Fibroblast of lung (primary cell): ENCODE results near the gene IL16. TPM values are rescaled to one million over a fixed set of nuclear protein-coding genes. Genes with fewer than 3 reads are reported as not detected.

ENCODE experiments used
- DNase-seq, 2 donors: peaks; one replicate each; pipeline versions ENCODE4 v3.0.0 to v3.0.0-alpha.2; 2010; ENCODE audit warnings: low read depth in 2 of 2
- H2AFZ ChIP-seq: 2 replicates; pipeline ENCODE4 v1.5.1; 2012; ENCODE audit warnings: low read length, control low read depth, inconsistent platforms
- H3K27ac ChIP-seq: 2 replicates; pipeline ENCODE4 v1.5.1; 2011; ENCODE audit warnings: low read length, control low read depth; ENCODE audit not compliant: insufficient read depth
- H3K27me3 ChIP-seq: 2 replicates; pipeline ENCODE4 v1.5.1; 2011; ENCODE audit warnings: mild to moderate bottlenecking, low read length; ENCODE audit not compliant: control insufficient read depth, insufficient read depth
- H3K36me3 ChIP-seq: 2 replicates; pipeline ENCODE4 v1.5.1; 2011; ENCODE audit warnings: low read length; ENCODE audit not compliant: control insufficient read depth, insufficient read depth
- H3K4me1 ChIP-seq: 2 replicates; pipeline ENCODE4 v1.5.1; 2011; ENCODE audit warnings: low read length; ENCODE audit not compliant: control insufficient read depth, insufficient read depth; ENCODE audit errors: extremely low read depth
- H3K4me2 ChIP-seq: 2 replicates; pipeline ENCODE4 v1.5.1; 2011; ENCODE audit warnings: low read length, control low read depth; ENCODE audit not compliant: insufficient read depth; ENCODE audit errors: extremely low read depth
- H3K4me3 ChIP-seq, 4 experiments: fragments of 200-600 bp in 1 of 4; sonication (generic) in 1 of 4; replicated peaks in 1 of 4; 2 replicates each; pipeline ENCODE4 v1.5.1; 2011 to 2016; ENCODE audit warnings: low read length in 4 of 4, low read depth in 3 of 4, mild to moderate bottlenecking in 3 of 4, control low read depth in 2 of 4, inconsistent platforms in 1 of 4, mixed read lengths in 1 of 4; ENCODE audit not compliant: insufficient read depth in 1 of 4; ENCODE audit errors: control extremely low read depth in 1 of 4
- H3K79me2 ChIP-seq: 2 replicates; pipeline ENCODE4 v1.5.1; 2012; ENCODE audit warnings: mild to moderate bottlenecking, low read length, inconsistent platforms; ENCODE audit not compliant: control insufficient read depth, insufficient read depth
- H3K9ac ChIP-seq: 2 replicates; pipeline ENCODE4 v1.5.1; 2011; ENCODE audit warnings: mild to moderate bottlenecking, low read length, control low read depth; ENCODE audit not compliant: insufficient read depth
- H3K9me3 ChIP-seq: 2 replicates; pipeline ENCODE4 v1.5.1; 2012; ENCODE audit warnings: low read depth, low read length; ENCODE audit not compliant: control insufficient read depth, insufficient read depth
- H4K20me1 ChIP-seq: 2 replicates; pipeline ENCODE4 v1.5.1; 2011; ENCODE audit warnings: low read length; ENCODE audit not compliant: control insufficient read depth, insufficient read depth; ENCODE audit errors: extremely low read depth
- CTCF ChIP-seq, 2 donors: IDR thresholded peaks in 1 of 2; conservative IDR thresholded peaks in 1 of 2; 1 replicate in 1 of 2; 2 replicates in 1 of 2; pipeline ENCODE4 v1.5.1; 2011 to 2012; ENCODE audit warnings: low read length in 2 of 2, control low read depth in 1 of 2, inconsistent platforms in 1 of 2, low read depth in 1 of 2, mild to moderate bottlenecking in 1 of 2
- EZH2 ChIP-seq: IDR thresholded peaks from 2 replicates; pipeline ENCODE4 v1.5.1; 2012; ENCODE audit warnings: low read length, control low read depth, mild to moderate bottlenecking; ENCODE audit errors: missing control alignments
- polyA plus RNA-seq, 2 donors: library from polyadenylated mRNA; depleted of rRNA in 1 of 2; stranded (reverse) in 1 of 2; unstranded in 1 of 2; fragments of >200 nt; gene quantifications; 2 replicates each; pipeline ENCODE4 v1.2.1, GENCODE V29; 2011 to 2012; ENCODE audit warnings: missing spikeins in 1 of 2
- total RNA-seq: library from RNA; depleted of rRNA; stranded (reverse); fragments of >200 nt; gene quantifications from 2 replicates; pipeline ENCODE4 v1.2.1, GENCODE V29; 2014

The IL16 gene
- total and polyA plus RNA-seq, 2 donors (not counting 1 experiment from before 2014, with no cell fraction given): 0.96 to 5.0 TPM

DNA sequence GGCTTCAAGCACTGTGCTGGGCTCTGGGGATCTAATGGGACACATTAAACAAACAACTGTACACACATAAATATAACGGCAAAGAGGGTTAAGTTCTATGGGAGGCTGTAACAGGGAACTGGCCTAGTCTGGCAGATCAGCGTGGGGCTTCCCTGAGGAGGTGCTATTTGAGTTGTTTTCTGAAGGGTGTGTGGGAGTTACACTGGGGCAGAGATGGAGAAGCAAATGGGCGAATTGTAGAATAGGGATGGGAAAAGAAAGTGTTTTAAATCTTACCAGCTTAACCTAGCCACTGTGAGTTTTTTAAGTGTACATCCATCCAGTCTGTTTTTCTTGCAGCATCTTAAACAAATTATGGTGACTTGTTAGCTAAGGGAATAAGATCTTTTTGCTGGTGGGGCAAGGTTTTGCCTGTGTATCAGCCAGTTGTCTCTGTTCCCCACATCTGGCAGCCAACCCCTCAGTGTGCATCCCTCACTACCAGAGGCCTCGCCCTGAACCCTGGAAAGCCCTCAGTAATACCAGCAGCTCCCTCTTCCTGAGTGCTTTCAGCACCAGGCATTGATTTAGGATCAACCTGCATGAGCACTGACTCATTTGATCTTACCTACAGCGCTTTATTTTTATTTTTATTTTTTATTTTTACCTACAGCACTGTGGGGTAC is 10.9 kb upstream of the IL16 start:
- DNase-seq: no peak
- Histone ChIP-seq H2AFZ (no peak overlapping the region), H3K9ac (no peak overlapping the region), H3K27me3 (no peaks in the 10 kb centered on the region), H3K36me3 (no peaks in the 10 kb centered on the region), H4K20me1 (no peaks in the 10 kb centered on the region), H3K79me2 (no peaks in the 10 kb centered on the region), H3K4me1 (peaks cover 32% of the 10 kb centered on the region), H3K4me3 (no peak overlapping the region), H3K9me3 (no peaks in the 10 kb centered on the region), H3K4me2 (no peak overlapping the region), H3K27ac (no peak overlapping the region)
- no peak for TF ChIP-seq CTCF (conservative IDR thresholded peaks at IDR 0.05 in 1 of 2, IDR thresholded peaks at IDR 0.05 in 1 of 2; ENCODE audit: low read depth in 1 of 2, low read length in 2 of 2)
- TF ChIP-seq EZH2: no peak

DNA sequence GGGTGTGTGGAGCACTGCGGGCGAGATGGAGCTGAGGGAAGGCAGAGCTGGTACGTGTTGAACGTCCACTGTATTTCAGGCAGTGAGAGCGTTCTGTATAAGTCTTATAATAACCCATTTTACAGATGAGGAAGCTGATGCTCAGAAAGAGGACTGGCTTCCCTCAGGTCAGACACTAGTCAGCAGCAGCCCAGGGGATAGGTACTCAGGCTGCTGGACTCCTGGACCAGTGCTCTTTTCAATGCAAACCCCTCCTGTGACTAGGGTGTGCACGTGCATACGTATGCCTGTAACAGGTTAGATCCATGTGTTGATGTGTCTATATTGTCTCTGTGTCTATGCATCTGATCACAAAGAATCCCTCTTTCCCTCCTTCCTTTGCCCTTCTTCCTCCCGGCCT is 8.3 kb upstream of the IL16 start:
- DNase-seq: no peak
- H3K9me3 ChIP-seq: no peaks in the 10 kb centered on the region
- TF ChIP-seq EZH2 (no peak), CTCF (conservative IDR thresholded peaks at IDR 0.05 in 1 of 2, IDR thresholded peaks at IDR 0.05 in 1 of 2; ENCODE audit: low read depth in 1 of 2, low read length in 2 of 2) (no peak)
- H3K79me2 ChIP-seq: no peaks in the 10 kb centered on the region
- H3K9ac ChIP-seq: no peak overlapping the region
- H4K20me1 ChIP-seq: no peaks in the 10 kb centered on the region
- H3K4me2 ChIP-seq: no peak overlapping the region
- no peak overlapping the region for H2AFZ ChIP-seq
- H3K36me3 ChIP-seq: no peaks in the 10 kb centered on the region
- H3K4me1 ChIP-seq: peaks cover 27% of the 10 kb centered on the region
- H3K4me3 ChIP-seq: no peak overlapping the region
- no peaks in the 10 kb centered on the region for H3K27me3 ChIP-seq
- no peak overlapping the region for H3K27ac ChIP-seq

DNA sequence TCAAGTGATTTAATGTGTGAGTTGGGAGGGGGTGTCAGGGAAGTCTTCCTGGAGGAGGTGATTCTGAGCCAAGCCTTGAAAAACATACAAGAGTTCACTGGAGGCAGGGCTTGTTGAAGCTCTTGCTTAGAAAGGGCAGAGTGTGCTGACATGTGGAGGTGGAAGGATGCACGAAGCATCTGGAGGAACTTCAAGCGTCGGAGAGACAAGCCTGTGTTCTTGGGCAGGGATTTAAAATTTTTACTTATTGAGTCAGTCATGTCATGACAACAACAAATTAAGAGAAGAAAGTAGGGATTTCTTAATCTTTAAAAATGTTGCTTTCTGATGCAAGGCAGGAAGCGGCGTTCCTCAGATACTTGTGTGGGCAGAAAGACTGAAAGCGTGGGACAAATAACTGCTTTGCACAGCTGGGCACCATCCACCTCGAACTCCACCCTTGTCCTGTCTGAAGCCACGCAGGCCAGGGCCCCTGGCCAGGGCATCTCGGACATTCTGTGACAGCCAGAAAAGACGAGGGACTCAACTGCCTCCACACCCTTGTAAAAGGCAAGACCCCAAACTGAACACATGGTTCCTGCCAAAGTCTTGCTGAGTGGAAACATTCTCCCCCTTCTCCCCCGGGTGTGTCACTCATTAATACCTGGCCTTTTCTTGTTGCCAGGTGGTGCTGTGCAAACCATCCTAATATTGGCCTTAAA is 6.9 kb upstream of the IL16 start:
- TF ChIP-seq CTCF (conservative IDR thresholded peaks at IDR 0.05 in 1 of 2, IDR thresholded peaks at IDR 0.05 in 1 of 2; ENCODE audit: low read depth in 1 of 2, low read length in 2 of 2): no peak
- TF ChIP-seq EZH2: no peak
- peaks cover 16% of the 10 kb centered on the region for H3K4me1 ChIP-seq
- H3K4me2 ChIP-seq: peak overlapping the region; percentile 48
- H3K4me3 ChIP-seq: peak overlapping the region in 1 of 4 experiments; percentile 2
- H3K27me3 ChIP-seq: no peaks in the 10 kb centered on the region
- no peaks in the 10 kb centered on the region for H3K9me3 ChIP-seq
- H4K20me1 ChIP-seq: no peaks in the 10 kb centered on the region
- peak overlapping the region; percentile 93 for H3K27ac ChIP-seq
- no peaks in the 10 kb centered on the region for H3K36me3 ChIP-seq
- peak overlapping the region; percentile 39 for H2AFZ ChIP-seq
- DNase-seq: peak; percentile 89 to 100
- no peaks in the 10 kb centered on the region for H3K79me2 ChIP-seq
- H3K9ac ChIP-seq: peak overlapping the region; percentile 59
